ENCODE results near the gene WDFY1. TPM values are rescaled to one million over a fixed set of nuclear protein-coding genes. Genes with fewer than 3 reads are reported as not detected.

The WDFY1 gene
- total RNA-seq, 4 donors from 2014 or later, result 12.0 to 25.7 (median 17.1) TPM

- Histone ChIP-seq H3K27me3 (no peaks in the 10 kb centered on the region), H3K4me3 (no peak overlapping the region), H3K4me1 (no peaks in the 10 kb centered on the region), H3K27ac (no peak overlapping the region), H3K9me3 (no peaks in the 10 kb centered on the region), H3K36me3 (peaks cover 0 to 24% of the 10 kb centered on the region in 2 donors)
- DNase-seq (no peak), ATAC-seq (peak in 1 of 2 donors; percentile 39)
- in situ Hi-C loops (cut with MboI; ENCODE audit: low sequenced_read_pairs in 4 of 4) (loop anchor here in 3 of 4 donors (25.0 kb wide), 2 partner anchors 592 to 617 kb away; partner anchors contain the start of gene CUL3 (in 2 of the 3)), intact Hi-C loops (cut with DNase I; ENCODE audit: low total_unique reads) (loop anchor here (1.0 kb wide), 1 partner anchor 314 kb away; no protein-coding TSS in a partner anchor)
- TF ChIP-seq CTCF (IDR thresholded peaks at IDR 0.05 in 4 of 5, conservative IDR thresholded peaks at IDR 0.05 in 1 of 5), result no peak
- TF ChIP-seq POLR2A (IDR thresholded peaks at IDR 0.05), result no peak
These were observed 24.7 kb upstream of the WDFY1 start for GRCh38 chr2:223969856-223970255.

- no peak for ATAC-seq
These were observed 24.2 kb upstream of the WDFY1 start for GRCh38 chr2:223969315-223969714.

GRCh38 chr2:223967981-223968380 is 22.8 kb upstream of the WDFY1 start:
- Histone ChIP-seq H3K4me3 (no peak overlapping the region), H3K9me3 (no peaks in the 10 kb centered on the region), H3K4me1 (no peaks in the 10 kb centered on the region), H3K36me3 (peaks cover 0 to 32% of the 10 kb centered on the region in 2 donors), H3K27me3 (no peaks in the 10 kb centered on the region), H3K27ac (no peak overlapping the region)
- in situ Hi-C loops (cut with MboI; ENCODE audit: low sequenced_read_pairs in 4 of 4) (loop anchor here in 3 of 4 donors (25.0 kb wide), 2 partner anchors 594 to 619 kb away; partner anchors contain the start of gene CUL3 (in 2 of the 3)), intact Hi-C loops (cut with DNase I; ENCODE audit: low total_unique reads) (no loop called here)
- no peak for TF ChIP-seq POLR2A (IDR thresholded peaks at IDR 0.05)
- no peak for TF ChIP-seq CTCF (IDR thresholded peaks at IDR 0.05 in 4 of 5, conservative IDR thresholded peaks at IDR 0.05 in 1 of 5)
- ATAC-seq (no peak), DNase-seq (no peak)

More at GRCh38 chr2:223969315-223969714, 24.2 kb upstream of the WDFY1 start:
- Histone ChIP-seq H3K4me1 (no peaks in the 10 kb centered on the region), H3K27me3 (no peaks in the 10 kb centered on the region), H3K27ac (no peak overlapping the region), H3K9me3 (no peaks in the 10 kb centered on the region), H3K4me3 (no peak overlapping the region), H3K36me3 (peaks cover 0 to 24% of the 10 kb centered on the region in 2 donors)
- TF ChIP-seq CTCF (IDR thresholded peaks at IDR 0.05 in 4 of 5, conservative IDR thresholded peaks at IDR 0.05 in 1 of 5) (no peak), POLR2A (IDR thresholded peaks at IDR 0.05) (no peak)
- DNase-seq, result no peak
- in situ Hi-C loops (cut with MboI; ENCODE audit: low sequenced_read_pairs in 4 of 4) (loop anchor here in 3 of 4 donors (25.0 kb wide), 2 partner anchors 593 to 618 kb away; partner anchors contain the start of gene CUL3 (in 2 of the 3)), intact Hi-C loops (cut with DNase I; ENCODE audit: low total_unique reads) (no loop called here)

DNA sequence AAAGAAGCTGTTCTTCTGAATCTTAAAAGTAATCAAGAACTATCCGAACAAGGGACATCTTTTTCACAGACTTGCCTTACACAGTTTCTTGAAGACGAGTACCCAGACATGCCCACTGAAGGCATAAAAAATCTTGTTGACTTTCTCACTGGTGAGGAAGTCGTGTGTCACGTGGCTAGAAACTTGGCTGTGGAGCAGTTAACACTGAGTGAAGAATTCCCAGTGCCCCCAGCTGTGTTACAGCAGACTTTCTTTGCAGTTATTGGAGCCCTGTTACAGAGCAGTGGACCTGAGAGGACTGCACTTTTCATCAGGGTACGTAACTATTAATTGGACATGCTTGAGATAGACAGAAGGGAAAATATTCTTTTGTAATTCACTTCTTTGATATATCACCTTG is 14.6 kb upstream of the WDFY1 start:
- Histone ChIP-seq H3K9me3 (no peaks in the 10 kb centered on the region), H3K27ac (peak overlapping the region; percentile 49 to 94 (median 76)), H3K27me3 (no peaks in the 10 kb centered on the region), H3K36me3 (peaks cover 0 to 24% of the 10 kb centered on the region in 2 donors), H3K4me1 (peaks cover 41 to 51% of the 10 kb centered on the region in 2 donors), H3K4me3 (peak overlapping the region in 1 of 4 donors; percentile 3)
- in situ Hi-C loops (cut with MboI; ENCODE audit: low sequenced_read_pairs in 4 of 4) (loop anchor here in 3 of 4 donors (25.0 kb wide), 2 partner anchors 603 to 628 kb away; partner anchors contain the start of gene CUL3 (in 2 of the 3)), intact Hi-C loops (cut with DNase I; ENCODE audit: low total_unique reads) (loop anchor here (10.0 kb wide), 1 partner anchor 1305 kb away; the partner anchor contains the start of gene FARSB)
- DNase-seq (peak in 1 of 2 donors; percentile 21), ATAC-seq (no peak)
- TF ChIP-seq CTCF (IDR thresholded peaks at IDR 0.05 in 4 of 5, conservative IDR thresholded peaks at IDR 0.05 in 1 of 5) (no peak), POLR2A (IDR thresholded peaks at IDR 0.05) (no peak)
